HG02759 (cell line): Measurements from ENCODE around the gene GREM2.

Source experiments
- ATAC-seq: cut with Tn5 transposase; IDR thresholded peaks from one replicate; pipeline ENCODE4 v1.9.1; 2021; ENCODE audit warnings: mild to moderate bottlenecking, moderate library complexity; ENCODE audit not compliant: unreplicated experiment

Gene GREM2

GRCh38 chr1:240462766-240463395, 149.1 kb downstream of the GREM2 start:
- no peak for ATAC-seq

GRCh38 chr1:240462277-240462676, 149.7 kb downstream of the GREM2 start:
- ATAC-seq, result no peak

- no peak for ATAC-seq
Observed at GRCh38 chr1:240457203-240457602, 154.8 kb downstream of the GREM2 start.

GRCh38 chr1:240455228-240455821, 156.6 kb downstream of the GREM2 start:
- no peak for ATAC-seq

- no peak for ATAC-seq
Observed at GRCh38 chr1:240445369-240445768, 166.6 kb downstream of the GREM2 start.

- ATAC-seq, result no peak
Observed at GRCh38 chr1:240441669-240442068, 170.3 kb downstream of the GREM2 start.
